Measurements from ENCODE around the gene MGAT2. TPM values are rescaled to one million over a fixed set of nuclear protein-coding genes. Genes with fewer than 3 reads are reported as not detected.

The MGAT2 gene
- total and polyA plus RNA-seq, 9 of the 15 experiments (the other 6 are each of a cell fraction or from before 2014, with no cell fraction given), result 0.03 to 33.3 (median 24.6) TPM; not detected in 1

GRCh38 chr14:49623941-49624839 lies 3.6 kb downstream of the MGAT2 start:
- in situ Hi-C loops (cut with MboI) (no loop called here), intact Hi-C loops (cut with micrococcal nuclease) (loop anchor here (5.0 to 10.0 kb wide), 2 partner anchors 37 to 159 kb away; partner anchors contain the start of gene RPS29)
- Histone ChIP-seq H4K20me1 (replicated peaks; ENCODE audit: control insufficient read depth, insufficient read depth, low read length) (peaks cover 7% of the 10 kb centered on the region), H3K36me3 (ENCODE audit: control insufficient read depth, insufficient read depth, low read length) (peaks cover 47% of the 10 kb centered on the region; the same call in 1 of the 3 replicates), H2AFZ (ENCODE audit: low read depth, low read length) (no peak overlapping the region), H3K4me1 (replicated peaks in 1 of 2; ENCODE audit: control insufficient read depth in 2 of 2, insufficient read depth in 2 of 2, low read length in 2 of 2) (peaks cover 4 to 10% of the 10 kb centered on the region in 2 experiments; a peak in 3 of 5 replicates), H3K27me3 (ENCODE audit: control insufficient read depth in 2 of 2, insufficient read depth in 2 of 2, low read length in 2 of 2) (no peaks in the 10 kb centered on the region), H3K27ac (ENCODE audit: extremely low read depth, low read depth, low read length) (peak overlapping the region; percentile 59; the same call in 1 of the 3 replicates), H3K9me1 (ENCODE audit: control insufficient read depth, insufficient read depth, low read length) (no peaks in the 10 kb centered on the region), H3K4me2 (ENCODE audit: insufficient read depth, low read length) (peak overlapping the region; percentile 57), H3K79me2 (ENCODE audit: control insufficient read depth, insufficient read depth, low read length) (peaks cover 87% of the 10 kb centered on the region), H3K4me3 (peak overlapping the region; percentile 24), H3K9me3 (replicated peaks; ENCODE audit: control insufficient read depth, insufficient read depth, low read depth, low read length) (no peaks in the 10 kb centered on the region), H3K9ac (ENCODE audit: insufficient read depth in 1 of 2, low read depth in 2 of 2, low read length in 2 of 2) (peak overlapping the region in 1 of 2 experiments; percentile 97; a peak in 2 of 4 replicates)
- ChIA-PET CTCF (ENCODE audit: low intra/inter-chr PET ratio) (no interaction called here), POLR2A (interaction anchor here (0.6 to 5.3 kb wide), 6 partner anchors 7 to 228 kb away, joined by 3 to 36 read pairs (median 4); partner anchors contain the start of genes DNAAF2, KLHDC2 and NEMF)
- 17% methylated on average over 6 of the region's 6 CpGs for WGBS (ENCODE audit: insufficient coverage, low coverage, missing lambda C conversion rate)
- DNase-seq (ENCODE audit: extremely low read depth in 1 of 4, low spot score in 3 of 4), result peak in 1 of 4 experiments; percentile 33
- no TSS peak for BruUV-seq (replicated peaks)
- FAIRE-seq, result no peak
- ATAC-seq, result peak; percentile 6; the same call in 1 of the 3 replicates
- no peak for TF ChIP-seq ATF7 (IDR thresholded peaks at IDR 0.05)
- no peak for TF ChIP-seq SMAD1 (IDR thresholded peaks at IDR 0.05; ENCODE audit: low read depth, low read length, partially characterized antibody)
- no peak for TF ChIP-seq BMI1 (IDR thresholded peaks at IDR 0.05; ENCODE audit: low read length)
- no peak for TF ChIP-seq SRSF9 (IDR thresholded peaks at IDR 0.05; ENCODE audit: borderline replicate concordance, low read depth, low read length)
- TF ChIP-seq GATAD2B (IDR thresholded peaks at IDR 0.05; ENCODE audit: borderline replicate concordance), result no peak
- no peak for TF ChIP-seq AFF4 (CRISPR knock-in tag; IDR thresholded peaks at IDR 0.05)
- TF ChIP-seq TAF1 (IDR thresholded peaks at IDR 0.05; ENCODE audit: control insufficient read depth, extremely low read depth, insufficient read depth, low read length, severe bottlenecking), result no peak
- no peak for TF ChIP-seq ZNF280B (CRISPR knock-in tag; IDR thresholded peaks at IDR 0.05)
- TF ChIP-seq YBX1 (IDR thresholded peaks at IDR 0.05), result no peak
- 0 out of 2 replicates have a peak, but pooled peaks have one; percentile 34 for TF ChIP-seq ZNF384 (IDR thresholded peaks at IDR 0.05; ENCODE audit: low read depth, low read length)

Data from K562 (cell line).